Nephron (organoid): ENCODE results near the gene CTNNB1.
A peak's percentile ranks its signal among the peaks of the same experiment; 100 is the strongest.

Experiments
- H3K27ac Mint-ChIP-seq, 3 experiments: 2 replicates each; pipeline ENCODE4 v1.8.0; 2020; ENCODE audit warnings: mixed read lengths in 3 of 3, mild to moderate bottlenecking in 2 of 3, moderate library complexity in 1 of 3
- H3K27me3 Mint-ChIP-seq: 2 replicates; pipeline ENCODE4 v1.8.0; 2021; ENCODE audit warnings: low read depth, mild to moderate bottlenecking, moderate library complexity, mixed read lengths
- H3K36me3 Mint-ChIP-seq: 2 replicates; pipeline ENCODE4 v1.8.0; 2020; ENCODE audit warnings: low read depth, mixed read lengths
- H3K4me1 Mint-ChIP-seq: 2 replicates; pipeline ENCODE4 v1.8.0; 2020; ENCODE audit warnings: mixed read lengths
- H3K4me3 Mint-ChIP-seq, 3 experiments: 2 replicates each; pipeline ENCODE4 v1.8.0; 2020; ENCODE audit warnings: mild to moderate bottlenecking in 3 of 3, mixed read lengths in 3 of 3, moderate library complexity in 2 of 3
- H3K9me3 Mint-ChIP-seq: 2 replicates; pipeline ENCODE4 v1.8.0; 2020; ENCODE audit warnings: mixed read lengths
- TF ChIP-seq, protein P1 (sequence below), 3 experiments: fragments of 200-600 bp; sonication (generic); IDR thresholded peaks; one replicate each; pipeline ENCODE4 v1.5.0; 2021; ENCODE audit warnings: antibody characterized with exemption in 3 of 3; ENCODE audit not compliant: unreplicated experiment in 3 of 3

The CTNNB1 gene

DNA sequence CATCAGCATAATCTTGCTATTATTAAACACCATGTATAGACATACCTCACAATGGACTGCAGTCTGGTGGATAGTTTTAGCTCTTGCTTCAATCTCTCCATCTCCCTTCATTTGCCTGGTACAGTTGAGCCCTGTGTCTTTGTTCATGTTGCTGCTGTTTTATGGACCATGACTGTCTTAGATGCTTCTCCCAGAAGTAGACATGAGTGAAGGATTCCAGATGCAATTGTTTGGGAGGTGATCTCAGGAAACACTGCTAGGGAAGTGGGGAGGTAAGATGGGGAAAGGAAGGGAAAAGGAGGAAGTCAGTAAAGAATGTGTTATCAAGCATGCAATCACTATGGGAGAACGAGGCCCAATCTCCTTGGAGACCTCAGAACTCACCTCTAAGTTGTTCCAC, 36.3 kb upstream of the CTNNB1 start:
- Mint-ChIP-seq H3K4me3 (no peak overlapping the region), H3K27me3 (peaks cover 29% of the 10 kb centered on the region), H3K36me3 (no peaks in the 10 kb centered on the region), H3K27ac (peak overlapping the region in 1 of 3 experiments; percentile 8), H3K9me3 (no peaks in the 10 kb centered on the region), H3K4me1 (peaks cover 28% of the 10 kb centered on the region)
- TF ChIP-seq, protein P1, sequence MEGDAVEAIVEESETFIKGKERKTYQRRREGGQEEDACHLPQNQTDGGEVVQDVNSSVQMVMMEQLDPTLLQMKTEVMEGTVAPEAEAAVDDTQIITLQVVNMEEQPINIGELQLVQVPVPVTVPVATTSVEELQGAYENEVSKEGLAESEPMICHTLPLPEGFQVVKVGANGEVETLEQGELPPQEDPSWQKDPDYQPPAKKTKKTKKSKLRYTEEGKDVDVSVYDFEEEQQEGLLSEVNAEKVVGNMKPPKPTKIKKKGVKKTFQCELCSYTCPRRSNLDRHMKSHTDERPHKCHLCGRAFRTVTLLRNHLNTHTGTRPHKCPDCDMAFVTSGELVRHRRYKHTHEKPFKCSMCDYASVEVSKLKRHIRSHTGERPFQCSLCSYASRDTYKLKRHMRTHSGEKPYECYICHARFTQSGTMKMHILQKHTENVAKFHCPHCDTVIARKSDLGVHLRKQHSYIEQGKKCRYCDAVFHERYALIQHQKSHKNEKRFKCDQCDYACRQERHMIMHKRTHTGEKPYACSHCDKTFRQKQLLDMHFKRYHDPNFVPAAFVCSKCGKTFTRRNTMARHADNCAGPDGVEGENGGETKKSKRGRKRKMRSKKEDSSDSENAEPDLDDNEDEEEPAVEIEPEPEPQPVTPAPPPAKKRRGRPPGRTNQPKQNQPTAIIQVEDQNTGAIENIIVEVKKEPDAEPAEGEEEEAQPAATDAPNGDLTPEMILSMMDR (IDR thresholded peaks at IDR 0.05; ENCODE audit: unreplicated experiment in 3 of 3) = no peak

DNA sequence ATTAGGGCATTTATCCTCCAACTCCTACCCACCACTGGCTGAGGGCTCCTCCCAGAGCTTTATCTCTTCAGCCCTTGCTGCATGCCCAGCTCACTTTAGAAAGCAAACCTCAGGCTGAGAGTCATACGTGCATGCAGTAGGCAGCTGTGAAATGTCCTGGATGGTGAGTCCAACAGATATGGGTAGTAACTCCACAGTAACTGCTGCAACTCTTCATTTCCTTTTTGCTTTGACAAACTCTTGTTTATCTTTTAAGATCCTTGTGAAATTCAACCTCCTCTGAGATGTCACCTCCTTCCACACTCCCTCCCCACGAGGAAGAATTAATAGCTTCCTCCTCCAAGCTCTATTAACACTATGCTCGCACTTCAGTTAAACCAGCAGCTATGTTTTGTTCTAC, 35.9 kb upstream of the CTNNB1 start:
- Mint-ChIP-seq H3K36me3 (no peaks in the 10 kb centered on the region), H3K4me1 (peaks cover 27% of the 10 kb centered on the region), H3K4me3 (no peak overlapping the region), H3K27ac (peak overlapping the region in 2 of 3 experiments; percentile 8), H3K27me3 (peaks cover 30% of the 10 kb centered on the region), H3K9me3 (no peaks in the 10 kb centered on the region)
- TF ChIP-seq, protein P1 (IDR thresholded peaks at IDR 0.05; ENCODE audit: unreplicated experiment in 3 of 3) = no peak

DNA sequence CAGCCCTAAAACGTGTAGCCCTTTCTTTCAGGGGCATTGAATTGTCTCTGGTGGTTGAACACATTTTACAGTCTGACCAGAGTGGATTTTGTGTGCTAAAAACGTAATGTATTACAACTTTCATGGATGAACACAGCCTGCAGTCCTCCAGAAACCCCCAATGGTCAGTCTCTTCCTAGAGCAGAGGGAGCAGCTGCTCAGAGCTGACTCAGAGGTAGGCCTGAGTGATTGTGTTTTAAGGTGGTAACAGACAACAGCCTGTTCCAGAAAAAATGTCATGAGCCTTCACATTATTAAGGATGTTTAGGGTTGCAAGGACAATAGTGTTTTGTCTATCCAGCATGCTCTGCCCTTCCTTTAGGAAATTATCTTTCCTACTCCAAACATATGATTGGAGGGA, 34.5 kb upstream of the CTNNB1 start:
- Mint-ChIP-seq H3K27me3 (peaks cover 38% of the 10 kb centered on the region), H3K4me1 (peaks cover 24% of the 10 kb centered on the region), H3K36me3 (no peaks in the 10 kb centered on the region), H3K9me3 (no peaks in the 10 kb centered on the region), H3K27ac (no peak overlapping the region), H3K4me3 (no peak overlapping the region)
- TF ChIP-seq, protein P1 (IDR thresholded peaks at IDR 0.05; ENCODE audit: unreplicated experiment in 3 of 3) = no peak

DNA sequence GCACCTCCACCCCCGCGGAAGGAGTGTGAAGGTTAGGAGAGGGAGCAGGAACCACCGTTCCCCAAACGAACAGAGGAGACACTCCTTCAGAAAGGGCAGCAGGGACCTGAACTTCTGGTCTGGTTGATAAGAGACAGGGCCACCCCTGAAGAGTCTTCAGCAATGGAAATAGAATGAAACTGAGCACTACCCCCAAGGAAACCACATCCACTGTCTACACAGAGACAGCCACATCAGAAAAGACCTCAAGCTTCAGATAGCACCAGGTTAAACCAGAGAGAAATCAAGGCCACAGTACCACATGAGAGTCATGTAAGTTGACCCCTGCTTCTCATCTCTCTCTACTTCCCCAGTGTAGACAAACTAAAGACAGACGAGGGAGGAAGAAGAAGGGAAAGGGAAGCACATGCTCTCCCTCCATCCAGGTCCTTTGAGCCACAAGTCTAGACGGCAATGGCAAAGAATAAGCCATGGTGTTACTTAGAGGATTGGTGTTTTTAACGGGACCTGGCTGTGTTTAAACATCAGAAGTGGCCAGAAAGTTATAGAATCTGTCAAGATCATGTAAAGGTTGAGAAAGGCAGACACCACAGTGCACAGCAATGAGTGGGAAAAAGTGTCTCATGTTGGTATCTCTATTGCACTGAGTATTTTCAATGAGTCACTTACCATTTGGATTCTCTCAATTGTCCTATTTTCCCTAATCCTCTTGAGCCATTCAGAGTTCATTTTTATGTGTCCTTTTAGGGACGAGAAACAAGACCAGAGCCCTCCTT, 31.4 kb upstream of the CTNNB1 start:
- Mint-ChIP-seq H3K36me3 (no peaks in the 10 kb centered on the region), H3K4me3 (no peak overlapping the region), H3K27ac (no peak overlapping the region), H3K9me3 (no peaks in the 10 kb centered on the region), H3K4me1 (peaks cover 39% of the 10 kb centered on the region), H3K27me3 (peaks cover 51% of the 10 kb centered on the region)
- TF ChIP-seq, protein P1 (IDR thresholded peaks at IDR 0.05; ENCODE audit: unreplicated experiment in 3 of 3) = no peak

DNA sequence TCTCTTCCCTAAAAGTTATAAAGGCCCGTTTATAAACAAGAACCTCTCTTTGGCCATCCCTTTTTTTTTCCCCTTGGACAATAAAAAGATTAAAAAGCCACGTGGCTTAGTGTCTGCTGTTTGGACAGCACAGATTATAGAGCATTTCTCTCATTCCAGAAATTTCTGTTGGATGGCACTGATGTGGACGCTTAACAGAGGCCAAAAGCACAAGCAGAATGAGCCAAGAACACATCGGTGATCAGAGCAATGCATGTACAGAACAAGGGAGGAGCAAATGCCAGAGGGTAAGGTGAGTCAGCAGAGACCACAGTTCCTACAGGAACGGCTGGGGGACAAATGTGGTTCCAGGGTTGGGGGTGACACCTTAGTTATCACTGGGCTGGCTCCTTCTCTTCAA, 30.3 kb upstream of the CTNNB1 start:
- H3K27ac Mint-ChIP-seq = peak overlapping the region in 2 of 3 experiments; percentile 38 to 65
- peaks cover 39% of the 10 kb centered on the region for H3K4me1 Mint-ChIP-seq
- TF ChIP-seq, protein P1 (IDR thresholded peaks at IDR 0.05; ENCODE audit: unreplicated experiment in 3 of 3) = no peak
- H3K27me3 Mint-ChIP-seq = peaks cover 44% of the 10 kb centered on the region
- no peaks in the 10 kb centered on the region for H3K36me3 Mint-ChIP-seq
- no peaks in the 10 kb centered on the region for H3K9me3 Mint-ChIP-seq
- no peak overlapping the region for H3K4me3 Mint-ChIP-seq
